NB4 (cell line): Measurements from ENCODE around the gene PNMA1.

Experiments
- DNase-seq: peaks from one replicate; pipeline ENCODE4 v3.0.0; 2010; ENCODE audit warnings: low read depth
- H3K4me3 ChIP-seq: one replicate; pipeline ENCODE4 v1.5.1; 2011; ENCODE audit warnings: mild to moderate bottlenecking, low read depth, low read length, moderate library complexity
- CTCF ChIP-seq: IDR thresholded peaks from one replicate; pipeline ENCODE4 v1.5.1; 2012; ENCODE audit warnings: low read depth, low read length
- MAX ChIP-seq: IDR thresholded peaks from 2 replicates; pipeline ENCODE4 v1.6.1; 2011; ENCODE audit warnings: low read depth, low read length
- MYC ChIP-seq: IDR thresholded peaks from 2 replicates; pipeline ENCODE4 v1.6.1; 2011; ENCODE audit warnings: low read depth, low read length
- POLR2A ChIP-seq: IDR thresholded peaks from 2 replicates; pipeline ENCODE4 v1.6.1; 2011; ENCODE audit warnings: mild to moderate bottlenecking; ENCODE audit not compliant: insufficient read length; ENCODE audit errors: extremely low read depth

The PNMA1 gene

GRCh38 chr14:73738518-73739173 is 24.5 kb upstream of the PNMA1 start:
- H3K4me3 ChIP-seq: no peak overlapping the region
- no peak for TF ChIP-seq POLR2A
- no peak for TF ChIP-seq MYC
- TF ChIP-seq CTCF: no peak
- TF ChIP-seq MAX: no peak
- no peak for DNase-seq

GRCh38 chr14:73736842-73737241 is 22.7 kb upstream of the PNMA1 start:
- TF ChIP-seq MYC: no peak
- TF ChIP-seq MAX: no peak
- no peak for TF ChIP-seq CTCF
- no peak for TF ChIP-seq POLR2A
- no peak for DNase-seq
- H3K4me3 ChIP-seq: no peak overlapping the region

GRCh38 chr14:73732006-73732405 is 17.8 kb upstream of the PNMA1 start:
- H3K4me3 ChIP-seq: no peak overlapping the region
- TF ChIP-seq CTCF: no peak
- DNase-seq: no peak

GRCh38 chr14:73731111-73731510 is 16.9 kb upstream of the PNMA1 start:
- DNase-seq: no peak
- no peak overlapping the region for H3K4me3 ChIP-seq
- TF ChIP-seq POLR2A (no peak), CTCF (no peak), MYC (no peak)

GRCh38 chr14:73729556-73730265 is 15.5 kb upstream of the PNMA1 start:
- no peak overlapping the region for H3K4me3 ChIP-seq
- TF ChIP-seq POLR2A (no peak), MYC (no peak), CTCF (no peak), MAX (no peak)
- no peak for DNase-seq
